ENCODE data around the gene PSMG2.

PSMG2 gene

GRCh38 chr18:12766986-12767433 lies 64.2 kb downstream of the PSMG2 start:
- Histone ChIP-seq H3K27me3 (ENCODE audit: control insufficient read depth, insufficient read depth, low read length) (no peaks in the 10 kb centered on the region), H3K4me2 (ENCODE audit: low read length) (no peak overlapping the region)

GRCh38 chr18:12767580-12768155 lies 64.8 kb downstream of the PSMG2 start:
- no peaks in the 10 kb centered on the region for H3K36me3 ChIP-seq (ENCODE audit: control insufficient read depth, insufficient read depth, low read length)
- H3K79me2 ChIP-seq: no peaks in the 10 kb centered on the region
- H3K9ac ChIP-seq: no peak overlapping the region
- H3K27me3 ChIP-seq (ENCODE audit: control insufficient read depth, insufficient read depth, low read length): no peaks in the 10 kb centered on the region
- H3K9me3 ChIP-seq (ENCODE audit: control insufficient read depth, low read length): no peaks in the 10 kb centered on the region
- no peak for TF ChIP-seq CTCF (IDR thresholded peaks at IDR 0.05)
- H3K4me1 ChIP-seq: no peaks in the 10 kb centered on the region
- no peak overlapping the region for H2AFZ ChIP-seq
- no peak overlapping the region for H3K4me3 ChIP-seq (ENCODE audit: low read depth, low read length)
- H3K27ac ChIP-seq: no peak overlapping the region
- H3K4me2 ChIP-seq (ENCODE audit: low read length): no peak overlapping the region

More at GRCh38 chr18:12766986-12767433, 64.2 kb downstream of the PSMG2 start:
- H3K9me3 ChIP-seq (ENCODE audit: control insufficient read depth, low read length): no peaks in the 10 kb centered on the region
- no peak overlapping the region for H3K9ac ChIP-seq
- H2AFZ ChIP-seq: peak overlapping the region; percentile 59
- H3K4me3 ChIP-seq (ENCODE audit: low read depth, low read length): no peak overlapping the region
- H3K4me1 ChIP-seq: no peaks in the 10 kb centered on the region
- no peak overlapping the region for H3K27ac ChIP-seq
- H3K79me2 ChIP-seq: no peaks in the 10 kb centered on the region
- TF ChIP-seq CTCF (IDR thresholded peaks at IDR 0.05): peak; percentile 13
- no peaks in the 10 kb centered on the region for H3K36me3 ChIP-seq (ENCODE audit: control insufficient read depth, insufficient read depth, low read length)

GRCh38 chr18:12768625-12769024 lies 65.8 kb downstream of the PSMG2 start:
- no peak overlapping the region for H3K9ac ChIP-seq
- H3K27ac ChIP-seq: no peak overlapping the region
- no peak overlapping the region for H3K4me3 ChIP-seq (ENCODE audit: low read depth, low read length)
- H3K4me1 ChIP-seq: no peaks in the 10 kb centered on the region
- no peak for TF ChIP-seq CTCF (IDR thresholded peaks at IDR 0.05)
- no peak overlapping the region for H3K4me2 ChIP-seq (ENCODE audit: low read length)
- H3K27me3 ChIP-seq (ENCODE audit: control insufficient read depth, insufficient read depth, low read length): no peaks in the 10 kb centered on the region
- no peaks in the 10 kb centered on the region for H3K79me2 ChIP-seq
- no peaks in the 10 kb centered on the region for H3K9me3 ChIP-seq (ENCODE audit: control insufficient read depth, low read length)
- H3K36me3 ChIP-seq (ENCODE audit: control insufficient read depth, insufficient read depth, low read length): no peaks in the 10 kb centered on the region
- H2AFZ ChIP-seq: no peak overlapping the region

GRCh38 chr18:12769136-12769535 lies 66.3 kb downstream of the PSMG2 start:
- H3K36me3 ChIP-seq (ENCODE audit: control insufficient read depth, insufficient read depth, low read length): no peaks in the 10 kb centered on the region
- no peaks in the 10 kb centered on the region for H3K27me3 ChIP-seq (ENCODE audit: control insufficient read depth, insufficient read depth, low read length)
- no peak overlapping the region for H3K4me2 ChIP-seq (ENCODE audit: low read length)
- TF ChIP-seq CTCF (IDR thresholded peaks at IDR 0.05): no peak
- H3K4me1 ChIP-seq: no peaks in the 10 kb centered on the region
- H3K9ac ChIP-seq: no peak overlapping the region
- no peak overlapping the region for H2AFZ ChIP-seq
- no peaks in the 10 kb centered on the region for H3K9me3 ChIP-seq (ENCODE audit: control insufficient read depth, low read length)
- H3K4me3 ChIP-seq (ENCODE audit: low read depth, low read length): no peak overlapping the region
- no peak overlapping the region for H3K27ac ChIP-seq
- H3K79me2 ChIP-seq: no peaks in the 10 kb centered on the region
